ENCODE data around the gene ZNF821.

ZNF821 gene

GRCh38 chr16:71811261-71811803 is 72.7 kb downstream of the ZNF821 start:
- TF ChIP-seq CTCF (IDR thresholded peaks at IDR 0.05): no peak

All from LNCAP (cell line).